H7 (cell line): ENCODE data around the gene PBOV1. TPM values are rescaled to one million over a fixed set of nuclear protein-coding genes. Genes with fewer than 3 reads are reported as not detected.
"Not testable (repeated sequence)": the region's sequence is repeated elsewhere in the genome, so short reads cannot be mapped to it uniquely, and the experiment has no call there.

Experiments
- DNase-seq: peaks from one replicate; pipeline ENCODE4 v3.0.0; 2012
- H3K27me3 ChIP-seq: 2 replicates; pipeline ENCODE4 v1.6.0; 2011; ENCODE audit warnings: mild to moderate bottlenecking, low read length; ENCODE audit not compliant: control insufficient read depth, insufficient read depth
- H3K36me3 ChIP-seq: replicated peaks from 2 replicates; pipeline ENCODE4 v1.5.1; 2011; ENCODE audit warnings: low read length; ENCODE audit not compliant: control insufficient read depth, insufficient read depth
- H3K4me3 ChIP-seq: 2 replicates; pipeline ENCODE4 v1.5.1; 2011; ENCODE audit warnings: low read depth, mild to moderate bottlenecking, control low read depth, low read length, moderate library complexity; ENCODE audit not compliant: insufficient read depth
- total RNA-seq: library from RNA; depleted of rRNA; stranded (reverse); fragments of >200 nt; shearing (Covaris generic); gene quantifications from 2 replicates; pipeline ENCODE4 v1.2.3, GENCODE V29; 2014

Gene PBOV1
- total RNA-seq, 1 experiment from 2014 or later = not detected

- Histone ChIP-seq H3K4me3 (no peak overlapping the region), H3K27me3 (no peaks in the 10 kb centered on the region), H3K36me3 (no peaks in the 10 kb centered on the region)
- DNase-seq = no peak
These were observed 11.9 kb upstream of the PBOV1 start for GRCh38 chr6:138230221-138230620.

- no peak overlapping the region for H3K4me3 ChIP-seq
- no peak for DNase-seq
- H3K27me3 ChIP-seq = no peaks in the 10 kb centered on the region
- no peaks in the 10 kb centered on the region for H3K36me3 ChIP-seq
These were observed 11.4 kb upstream of the PBOV1 start for GRCh38 chr6:138229663-138230179.

DNA sequence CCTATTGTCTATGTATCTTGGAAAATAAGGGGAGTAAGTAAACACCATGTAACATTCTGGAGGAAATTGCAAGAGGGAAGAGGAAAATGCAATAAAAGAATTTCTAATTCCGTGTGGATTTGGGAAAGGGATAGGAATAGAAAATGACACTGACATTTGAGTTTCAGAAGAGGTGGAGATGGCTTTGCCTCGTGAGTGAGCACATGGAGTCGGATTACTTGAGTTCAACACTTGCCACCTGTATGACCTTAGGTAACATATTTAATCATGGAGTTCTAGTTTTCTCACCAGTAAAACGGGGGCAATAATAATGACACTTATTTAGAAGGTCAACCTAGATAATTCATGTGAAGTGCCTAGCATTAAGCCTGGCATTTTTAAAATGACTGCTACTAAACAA, 10.8 kb upstream of the PBOV1 start:
- H3K4me3 ChIP-seq = no peak overlapping the region
- no peaks in the 10 kb centered on the region for H3K27me3 ChIP-seq
- H3K36me3 ChIP-seq = no peaks in the 10 kb centered on the region
- DNase-seq = no peak

GRCh38 chr6:138227316-138227781, 9.1 kb upstream of the PBOV1 start:
- H3K36me3 ChIP-seq = no peaks in the 10 kb centered on the region
- no peak overlapping the region for H3K4me3 ChIP-seq
- no peaks in the 10 kb centered on the region for H3K27me3 ChIP-seq
- DNase-seq = no peak

DNA sequence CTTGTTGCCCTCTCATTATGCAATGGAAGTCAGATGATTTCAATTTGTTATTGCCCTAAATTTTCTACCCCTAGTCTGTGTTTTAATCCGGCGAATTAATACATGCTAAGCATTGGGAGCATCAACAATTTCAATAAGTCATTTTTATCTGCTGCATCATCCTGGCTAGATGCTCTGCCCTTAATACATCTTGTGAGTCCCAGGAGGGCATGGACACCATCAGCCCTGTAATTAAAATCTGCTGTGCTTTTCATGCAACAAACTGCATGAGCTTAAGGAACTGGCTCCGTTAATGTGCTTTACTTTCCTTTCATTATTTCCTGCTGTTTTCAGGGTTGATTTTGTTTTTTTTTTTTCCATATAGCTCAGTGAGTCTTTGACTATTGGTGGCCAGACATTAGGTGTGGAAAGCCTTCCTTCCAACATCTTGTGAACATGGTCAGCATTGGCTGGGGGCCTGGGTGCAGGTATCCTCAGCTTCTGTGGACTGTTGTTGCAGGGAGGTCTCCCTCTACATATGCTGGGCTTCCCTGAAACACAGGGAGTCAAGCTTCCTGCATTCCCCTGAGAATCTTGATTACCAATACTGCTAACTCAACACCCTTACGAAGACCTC, 8.5 kb upstream of the PBOV1 start:
- no peaks in the 10 kb centered on the region for H3K36me3 ChIP-seq
- no peak for DNase-seq
- no peaks in the 10 kb centered on the region for H3K27me3 ChIP-seq
- no peak overlapping the region for H3K4me3 ChIP-seq

DNA sequence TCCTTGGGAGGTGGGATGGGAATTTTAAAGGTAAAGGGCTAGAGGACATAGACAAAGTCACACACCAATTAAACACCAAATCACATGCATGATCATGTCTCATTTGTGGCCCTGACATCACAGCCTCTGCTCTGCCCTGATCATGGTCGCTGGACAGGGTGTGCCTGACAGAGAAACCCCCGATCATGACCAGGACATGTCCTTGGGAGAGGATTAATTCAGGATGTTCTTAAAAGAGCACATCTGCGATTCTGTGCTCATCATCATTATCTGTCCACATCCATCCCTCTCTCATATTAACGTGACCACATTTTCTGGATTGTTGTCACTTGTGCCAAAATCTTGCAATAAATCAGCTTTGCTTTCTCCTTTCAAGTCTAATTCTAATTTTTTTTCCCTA, 7.7 kb upstream of the PBOV1 start:
- Histone ChIP-seq H3K36me3 (no peaks in the 10 kb centered on the region), H3K4me3 (no peak overlapping the region), H3K27me3 (no peaks in the 10 kb centered on the region)
- no peak for DNase-seq

DNA sequence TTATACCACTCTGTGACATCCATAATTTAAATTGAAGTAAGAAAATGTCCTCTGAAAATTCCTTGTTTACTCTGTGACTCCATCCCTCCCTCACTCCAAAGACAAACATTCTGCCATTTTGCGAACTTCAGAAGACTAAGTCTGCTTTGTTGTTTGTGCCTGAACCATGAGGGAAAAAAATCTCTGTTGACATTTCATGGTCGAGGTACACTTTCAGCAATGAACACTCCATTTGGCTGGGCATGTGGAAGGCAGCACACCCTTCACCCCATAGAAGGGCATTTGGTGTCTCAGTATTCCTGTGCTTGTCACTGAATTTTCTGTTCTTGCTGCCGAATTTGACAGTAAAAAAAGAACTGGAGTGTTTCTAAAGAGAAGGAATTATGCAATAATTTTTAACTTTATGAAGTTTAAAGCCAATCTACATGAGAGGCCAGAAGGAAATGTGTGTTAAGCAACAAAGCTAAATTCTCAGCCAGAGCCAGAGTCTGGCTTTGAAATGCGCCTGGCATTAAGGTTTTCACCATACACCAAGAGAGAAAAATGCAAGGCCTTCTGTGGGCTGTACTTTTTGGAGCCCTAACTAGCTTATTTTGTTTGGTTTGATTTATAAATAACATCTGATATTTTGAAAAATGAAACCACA, 4.7 kb upstream of the PBOV1 start:
- DNase-seq = no peak
- H3K27me3 ChIP-seq = no peaks in the 10 kb centered on the region
- no peaks in the 10 kb centered on the region for H3K36me3 ChIP-seq
- no peak overlapping the region for H3K4me3 ChIP-seq

DNA sequence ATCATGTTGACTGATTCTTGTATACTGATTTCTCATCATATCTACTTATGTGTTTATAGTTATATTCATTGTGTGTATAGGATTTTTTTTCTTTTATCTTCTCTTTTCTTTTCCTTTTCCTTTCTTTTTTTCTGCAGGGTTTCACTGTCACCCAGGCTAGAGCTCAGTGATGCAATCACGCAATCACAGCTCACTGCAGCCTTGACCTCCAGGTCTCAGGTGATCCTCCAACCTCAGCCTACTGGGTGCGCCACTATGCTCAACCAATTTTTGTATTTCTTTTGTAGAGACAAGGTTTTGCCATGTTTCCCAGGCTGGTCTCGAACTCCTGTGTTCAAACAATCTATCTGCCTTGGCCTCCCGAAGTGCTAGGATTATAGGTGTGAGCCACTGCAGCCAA, 1.6 kb upstream of the PBOV1 start:
- no peak for DNase-seq

GRCh38 chr6:138219398-138219797, 1.1 kb upstream of the PBOV1 start:
- H3K4me3 ChIP-seq = no peak overlapping the region
- no peaks in the 10 kb centered on the region for H3K27me3 ChIP-seq
- DNase-seq = no peak
- H3K36me3 ChIP-seq = no peaks in the 10 kb centered on the region

More for the DNA sequence above, 1.6 kb upstream of the PBOV1 start:
- H3K27me3 ChIP-seq = no peaks in the 10 kb centered on the region
- no peaks in the 10 kb centered on the region for H3K36me3 ChIP-seq
- H3K4me3 ChIP-seq = no peak overlapping the region

DNA sequence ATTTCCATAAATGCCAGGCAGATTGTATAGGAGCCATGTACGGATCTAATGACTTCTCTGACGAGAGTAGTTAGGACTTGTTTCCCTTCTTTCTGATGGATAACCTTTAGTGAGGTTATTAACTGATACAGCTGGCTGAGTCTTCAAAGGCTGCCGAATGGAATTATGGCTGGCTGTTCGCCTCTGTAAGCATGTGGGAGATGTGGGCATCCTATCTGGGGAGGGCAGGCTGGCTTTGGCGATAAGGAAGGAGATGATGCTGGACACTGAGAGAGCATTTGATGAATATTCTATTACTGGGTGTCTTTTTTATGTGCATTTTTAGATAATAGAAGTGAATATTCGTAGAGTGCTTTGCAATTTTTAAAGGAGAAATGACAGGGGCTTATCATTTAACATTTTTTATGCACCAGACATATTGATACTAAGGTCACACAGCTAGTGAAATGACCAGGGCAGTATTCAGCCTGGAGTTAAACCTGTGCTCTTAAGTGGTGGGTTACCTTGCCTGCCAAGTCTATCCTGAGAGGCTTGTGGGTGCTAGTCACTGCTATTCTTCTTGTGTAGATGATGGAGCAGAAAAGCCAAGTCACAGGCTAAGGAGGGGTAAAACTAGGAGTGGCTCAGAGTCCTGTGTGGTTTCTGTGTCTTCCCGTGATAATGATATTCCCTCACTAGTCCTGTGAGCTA, 3.1 kb downstream of the PBOV1 start:
- Histone ChIP-seq H3K36me3 (no peaks in the 10 kb centered on the region), H3K27me3 (no peaks in the 10 kb centered on the region), H3K4me3 (no peak overlapping the region)
- DNase-seq = no peak

DNA sequence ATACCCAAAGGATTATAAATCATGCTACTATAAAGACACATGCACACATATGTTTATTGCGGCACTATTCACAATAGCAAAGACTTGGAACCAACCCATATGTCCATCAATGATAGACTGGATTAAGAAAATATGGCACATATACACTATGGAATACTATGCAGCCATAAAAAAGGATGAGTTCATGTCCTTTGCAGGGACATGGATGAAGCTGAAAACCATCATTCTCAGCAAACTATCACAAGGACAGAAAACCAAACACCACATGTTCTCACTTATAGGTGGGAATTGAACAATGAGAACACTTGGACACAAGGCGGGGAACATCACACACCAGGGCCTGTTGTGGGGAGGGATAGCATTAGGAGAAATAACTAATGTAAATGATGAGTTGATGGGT, 5.8 kb downstream of the PBOV1 start:
- H3K27me3 ChIP-seq, H3K36me3 ChIP-seq, DNase-seq, H3K4me3 ChIP-seq: not testable (repeated sequence)

- DNase-seq = no peak
- Histone ChIP-seq H3K36me3 (no peaks in the 10 kb centered on the region), H3K27me3 (no peaks in the 10 kb centered on the region), H3K4me3 (no peak overlapping the region)
These were observed 6.7 kb downstream of the PBOV1 start for GRCh38 chr6:138211601-138212000.

DNA sequence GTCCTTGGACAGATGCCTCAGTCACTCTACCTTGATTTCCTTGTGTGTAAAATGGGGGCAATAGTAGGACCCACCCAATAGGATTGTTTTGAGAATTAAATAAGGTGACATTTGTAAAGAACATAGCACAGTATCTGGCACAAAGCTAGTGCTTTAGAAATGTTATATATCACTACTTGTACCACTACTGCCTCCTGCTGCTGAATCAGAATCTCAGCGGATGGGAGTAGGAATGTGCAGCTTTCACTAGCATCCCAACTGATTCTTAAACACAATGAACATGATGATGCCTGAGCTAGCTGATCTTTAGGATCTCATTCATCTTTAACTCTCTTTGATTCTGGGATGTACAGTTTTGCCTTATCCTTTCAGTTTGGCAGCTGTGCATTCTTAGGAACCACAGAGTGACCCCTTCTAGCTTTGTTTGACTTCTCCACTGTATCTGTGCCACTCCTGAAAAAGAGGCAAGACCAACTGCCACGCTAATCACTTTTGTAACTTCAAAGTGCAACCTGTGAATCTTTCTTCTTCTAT, 7.2 kb downstream of the PBOV1 start:
- peak; percentile 13 for DNase-seq
- H3K27me3 ChIP-seq = no peaks in the 10 kb centered on the region
- H3K36me3 ChIP-seq = no peaks in the 10 kb centered on the region
- H3K4me3 ChIP-seq = no peak overlapping the region

GRCh38 chr6:138206862-138207261, 11.4 kb downstream of the PBOV1 start:
- no peaks in the 10 kb centered on the region for H3K27me3 ChIP-seq
- DNase-seq = no peak
- H3K4me3 ChIP-seq = no peak overlapping the region
- H3K36me3 ChIP-seq = no peaks in the 10 kb centered on the region
